ENCODE data around the gene SLC12A1.

Gene SLC12A1

DNA sequence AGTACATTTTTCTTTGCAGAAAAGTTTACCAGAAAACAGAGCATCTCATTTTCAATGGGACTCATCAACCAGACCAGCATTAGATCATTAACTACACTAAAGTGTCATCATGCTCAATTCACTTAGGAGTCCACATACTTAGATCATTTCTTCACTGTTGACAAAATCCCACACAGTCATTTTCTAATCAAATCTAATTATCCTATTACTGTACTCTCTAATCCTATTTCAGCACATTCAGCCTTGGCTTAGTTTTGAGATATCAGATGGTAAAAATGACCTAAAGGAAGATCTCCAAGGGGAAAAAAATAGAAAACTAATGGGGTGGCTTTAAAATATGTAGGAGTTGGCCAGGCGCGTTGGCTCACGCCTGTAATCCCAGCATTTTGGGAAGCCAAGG lies 19.8 kb upstream of the SLC12A1 start:
- Histone ChIP-seq H3K4me3 (ENCODE audit: extremely low read depth, insufficient read depth, low read length, poor library complexity, severe bottlenecking) (no peak overlapping the region), H3K4me1 (ENCODE audit: control insufficient read depth, insufficient read depth, low read length, poor library complexity, severe bottlenecking) (no peaks in the 10 kb centered on the region), H3K36me3 (ENCODE audit: control insufficient read depth, insufficient read depth, low read length) (no peaks in the 10 kb centered on the region), H3K9me3 (ENCODE audit: control insufficient read depth, low read length) (no peaks in the 10 kb centered on the region), H3K27ac (ENCODE audit: low read depth, low read length, severe bottlenecking) (no peak overlapping the region)
- 84 to 100% methylated on average over 3 of the region's 3 CpGs for WGBS, 2 experiments (ENCODE audit: insufficient coverage in 2 of 2)

DNA sequence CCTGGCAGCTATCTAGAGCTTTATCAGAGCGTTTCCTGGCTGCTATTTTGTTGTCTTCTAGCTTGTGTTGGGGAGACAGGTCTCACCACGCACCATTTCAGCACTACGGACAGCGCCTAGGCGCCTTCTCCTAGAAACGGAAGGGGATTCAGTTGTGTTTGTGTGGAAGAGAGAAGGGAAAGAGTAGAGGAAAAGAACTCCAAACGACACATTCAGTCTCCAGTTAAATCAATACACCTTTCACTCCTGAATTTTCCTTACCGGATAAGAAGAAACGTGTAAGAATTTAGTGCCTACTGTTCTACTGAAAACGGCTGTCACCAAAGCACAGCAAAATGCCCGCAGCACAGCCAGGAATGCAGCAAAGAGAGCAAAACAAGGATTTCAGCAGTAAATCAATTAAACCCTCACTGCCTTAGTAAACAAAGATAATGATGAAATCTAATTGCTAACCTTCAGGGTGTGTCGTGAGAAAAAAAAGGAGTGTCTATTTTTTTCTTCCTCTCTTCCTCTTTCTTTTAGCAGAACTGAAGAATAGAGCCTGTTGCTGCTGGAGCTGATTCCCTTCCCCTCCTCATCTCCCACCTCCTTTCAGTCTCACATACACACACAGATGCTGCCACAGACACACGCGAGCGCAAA lies 15.0 kb upstream of the SLC12A1 start:
- WGBS, 2 experiments (ENCODE audit: insufficient coverage in 2 of 2): 0 to 20% methylated on average over 2 to 3 of the region's 15 CpGs
- Histone ChIP-seq H3K36me3 (ENCODE audit: control insufficient read depth, insufficient read depth, low read length) (no peaks in the 10 kb centered on the region), H3K9me3 (ENCODE audit: control insufficient read depth, low read length) (no peaks in the 10 kb centered on the region), H3K27ac (ENCODE audit: low read depth, low read length, severe bottlenecking) (no peak overlapping the region), H3K4me3 (ENCODE audit: extremely low read depth, insufficient read depth, low read length, poor library complexity, severe bottlenecking) (peak overlapping the region; percentile 18), H3K4me1 (ENCODE audit: control insufficient read depth, insufficient read depth, low read length, poor library complexity, severe bottlenecking) (no peaks in the 10 kb centered on the region)

DNA sequence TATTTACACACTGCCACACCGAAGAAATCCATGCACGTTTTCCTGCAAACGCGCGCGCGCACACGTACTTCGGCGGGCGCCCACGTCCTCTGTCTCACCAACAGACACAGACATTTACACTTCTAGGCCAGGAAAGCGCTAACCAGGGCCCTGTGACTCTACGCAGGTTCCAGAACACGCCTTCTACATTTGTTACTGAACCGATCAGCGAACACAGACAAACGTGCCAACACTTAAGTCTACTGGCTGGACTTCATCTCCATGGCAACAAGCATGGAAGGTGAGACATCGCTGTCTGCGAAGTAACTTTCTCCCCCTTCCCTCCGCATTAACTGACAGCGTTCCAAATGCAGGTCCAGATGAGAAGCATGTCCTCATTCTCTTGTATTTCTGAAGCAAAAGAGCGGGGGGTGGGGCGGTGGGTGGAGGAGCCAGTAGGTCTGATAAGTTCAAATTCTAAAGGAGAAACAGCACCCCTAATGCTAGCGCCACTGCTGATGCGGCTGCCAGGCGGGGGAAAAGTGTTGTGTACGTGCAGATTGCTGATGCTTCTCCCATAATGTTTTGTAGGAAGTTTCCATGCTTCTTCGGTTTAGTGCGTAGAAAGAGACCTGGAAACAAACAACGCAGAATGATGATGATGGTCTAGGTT lies 14.4 kb upstream of the SLC12A1 start, which contains the start of gene CTXN2:
Gene CTXN2 (plus strand): TSS at position 92 of the 652 bp plus-strand sequence. CDS start 9,636 bp downstream, outside the sequence.
- Histone ChIP-seq H3K4me3 (ENCODE audit: extremely low read depth, insufficient read depth, low read length, poor library complexity, severe bottlenecking) (peak within 1 kb of the TSS; percentile 18), H3K9me3 (ENCODE audit: control insufficient read depth, low read length) (no peaks in the 10 kb centered on the region), H3K4me1 (ENCODE audit: control insufficient read depth, insufficient read depth, low read length, poor library complexity, severe bottlenecking) (no peaks in the 10 kb centered on the region), H3K27ac (ENCODE audit: low read depth, low read length, severe bottlenecking) (no peak within 1 kb of the TSS), H3K36me3 (ENCODE audit: control insufficient read depth, insufficient read depth, low read length) (no peaks in the 10 kb centered on the region)
- 22 to 23% methylated on average over 26 to 29 of the region's 31 CpGs for WGBS, 2 experiments (ENCODE audit: insufficient coverage in 2 of 2)

DNA sequence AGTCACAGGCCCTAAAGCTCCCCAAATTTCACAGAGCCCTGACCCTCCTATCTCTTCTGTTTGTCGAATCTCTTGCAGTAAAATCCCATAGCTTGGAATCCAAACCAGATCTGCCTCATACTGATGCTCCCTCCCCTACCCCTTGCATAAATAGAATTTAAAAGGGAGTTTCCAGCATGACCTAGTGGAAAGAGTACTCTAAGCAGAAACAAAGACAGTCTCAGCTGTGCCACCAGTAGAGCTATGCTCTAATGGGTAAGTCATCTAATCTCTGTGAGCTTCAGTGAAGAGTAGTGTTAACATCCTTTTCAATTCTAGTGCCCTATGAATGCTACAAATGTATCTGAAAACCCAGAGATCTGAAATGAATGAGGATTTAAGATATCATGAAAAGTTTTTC lies 4.0 kb upstream of the SLC12A1 start:
- Histone ChIP-seq H3K27ac (ENCODE audit: low read depth, low read length, severe bottlenecking) (no peak overlapping the region), H3K36me3 (ENCODE audit: control insufficient read depth, insufficient read depth, low read length) (no peaks in the 10 kb centered on the region), H3K4me3 (ENCODE audit: extremely low read depth, insufficient read depth, low read length, poor library complexity, severe bottlenecking) (no peak overlapping the region), H3K4me1 (ENCODE audit: control insufficient read depth, insufficient read depth, low read length, poor library complexity, severe bottlenecking) (no peaks in the 10 kb centered on the region), H3K9me3 (ENCODE audit: control insufficient read depth, low read length) (no peaks in the 10 kb centered on the region)
- WGBS, 2 experiments (ENCODE audit: insufficient coverage in 2 of 2): 86% methylated on average over 1 of the region's 1 CpG; no CpG with 5 or more reads in 1 of the 2 experiments

DNA sequence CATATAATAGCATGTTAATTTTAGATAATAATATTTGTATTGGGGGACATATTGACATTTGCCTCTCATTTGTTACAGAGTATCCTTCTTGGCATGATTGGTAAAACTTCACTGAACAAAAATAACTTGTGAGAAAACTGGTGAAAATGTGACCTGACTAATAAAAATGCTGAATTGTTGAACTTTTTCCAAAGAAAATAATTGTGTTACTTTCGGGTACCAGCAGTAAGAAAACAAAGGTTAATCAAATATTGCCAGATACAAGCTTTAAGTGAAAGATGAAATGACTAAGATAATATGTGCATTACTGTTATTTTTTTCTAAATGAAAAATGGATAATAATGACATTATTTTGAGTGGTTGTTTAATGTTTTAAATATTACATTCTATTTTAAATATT lies 15.2 kb downstream of the SLC12A1 start:
- Histone ChIP-seq H3K4me1 (ENCODE audit: control insufficient read depth, insufficient read depth, low read length, poor library complexity, severe bottlenecking) (no peaks in the 10 kb centered on the region), H3K36me3 (ENCODE audit: control insufficient read depth, insufficient read depth, low read length) (no peaks in the 10 kb centered on the region), H3K27ac (ENCODE audit: low read depth, low read length, severe bottlenecking) (no peak overlapping the region), H3K9me3 (ENCODE audit: control insufficient read depth, low read length) (no peaks in the 10 kb centered on the region), H3K4me3 (ENCODE audit: extremely low read depth, insufficient read depth, low read length, poor library complexity, severe bottlenecking) (no peak overlapping the region)
- 86% methylated on average over 1 of the region's 1 CpG; no CpG with 5 or more reads in 1 of the 2 experiments for WGBS, 2 experiments (ENCODE audit: insufficient coverage in 2 of 2)

DNA sequence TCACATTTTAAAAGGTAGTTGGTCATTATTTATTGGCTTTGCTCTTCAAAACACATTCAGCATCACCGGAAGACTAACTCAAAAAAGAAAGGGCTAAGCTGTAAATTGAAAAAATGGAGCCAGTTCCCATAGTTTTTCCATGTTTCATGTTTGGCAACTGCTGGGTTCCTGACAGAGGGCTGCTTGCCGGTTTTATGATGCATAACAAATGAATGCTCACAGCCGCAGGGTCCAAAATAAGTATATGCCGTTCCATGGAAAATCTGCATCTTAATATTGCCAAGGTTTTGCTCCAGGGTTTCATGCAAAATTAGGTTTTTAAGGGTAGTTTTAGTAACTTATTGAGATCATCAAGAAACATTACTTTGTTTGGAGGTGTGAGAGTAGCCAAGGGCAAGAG lies 15.8 kb downstream of the SLC12A1 start:
- Histone ChIP-seq H3K36me3 (ENCODE audit: control insufficient read depth, insufficient read depth, low read length) (no peaks in the 10 kb centered on the region), H3K9me3 (ENCODE audit: control insufficient read depth, low read length) (no peaks in the 10 kb centered on the region), H3K4me3 (ENCODE audit: extremely low read depth, insufficient read depth, low read length, poor library complexity, severe bottlenecking) (no peak overlapping the region), H3K4me1 (ENCODE audit: control insufficient read depth, insufficient read depth, low read length, poor library complexity, severe bottlenecking) (no peaks in the 10 kb centered on the region), H3K27ac (ENCODE audit: low read depth, low read length, severe bottlenecking) (no peak overlapping the region)
- WGBS, 2 experiments (ENCODE audit: insufficient coverage in 2 of 2): 87 to 92% methylated on average over 3 of the region's 4 CpGs

DNA sequence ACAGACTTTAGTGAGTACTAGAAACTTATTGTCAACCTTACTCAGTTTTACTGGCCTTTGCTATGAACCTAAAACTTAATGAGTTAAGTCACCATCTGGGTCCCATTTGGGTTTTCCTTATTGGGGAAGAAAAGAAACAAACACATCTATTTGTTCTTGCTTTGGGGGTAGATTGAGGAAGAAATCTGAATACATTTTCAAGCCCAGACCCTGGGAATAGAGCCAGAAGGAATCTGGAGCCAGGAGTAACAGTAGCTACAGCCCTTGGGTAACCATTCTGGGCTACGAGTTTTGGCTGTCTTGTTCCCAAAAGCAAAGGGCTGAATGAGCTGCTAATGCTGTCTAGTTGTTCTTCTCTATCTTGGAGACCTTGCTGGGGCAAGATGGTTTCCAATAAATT lies 16.5 kb downstream of the SLC12A1 start:
- Histone ChIP-seq H3K9me3 (ENCODE audit: control insufficient read depth, low read length) (no peaks in the 10 kb centered on the region), H3K4me1 (ENCODE audit: control insufficient read depth, insufficient read depth, low read length, poor library complexity, severe bottlenecking) (no peaks in the 10 kb centered on the region), H3K27ac (ENCODE audit: low read depth, low read length, severe bottlenecking) (no peak overlapping the region), H3K36me3 (ENCODE audit: control insufficient read depth, insufficient read depth, low read length) (no peaks in the 10 kb centered on the region), H3K4me3 (ENCODE audit: extremely low read depth, insufficient read depth, low read length, poor library complexity, severe bottlenecking) (no peak overlapping the region)
- 71 to 100% methylated on average over 1 of the region's 1 CpG for whole genome bisulfite sequencing, 2 experiments (ENCODE audit: insufficient coverage in 2 of 2)

DNA sequence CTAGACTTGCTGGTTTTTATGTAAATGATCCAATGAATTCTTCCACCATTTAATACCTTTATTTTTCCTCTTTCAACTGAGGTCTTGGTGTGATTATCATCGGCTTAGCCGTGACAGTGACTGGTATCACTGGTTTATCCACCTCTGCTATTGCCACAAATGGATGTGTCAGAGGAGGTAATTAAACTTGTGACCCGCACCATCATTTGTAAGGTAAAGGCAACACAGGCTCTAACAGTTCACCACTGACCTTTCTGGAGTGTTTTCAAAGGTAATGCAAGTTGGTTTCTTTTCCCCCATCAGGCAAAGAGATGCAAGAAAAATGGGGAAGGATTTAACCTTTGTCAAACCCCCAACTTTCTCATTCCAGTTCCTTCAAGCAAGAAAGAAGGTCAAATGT lies 19.7 kb downstream of the SLC12A1 start:
- no peak overlapping the region for H3K27ac ChIP-seq (ENCODE audit: low read depth, low read length, severe bottlenecking)
- WGBS, 2 experiments (ENCODE audit: insufficient coverage in 2 of 2): 89 to 90% methylated on average over 2 to 3 of the region's 3 CpGs
- no peaks in the 10 kb centered on the region for H3K4me1 ChIP-seq (ENCODE audit: control insufficient read depth, insufficient read depth, low read length, poor library complexity, severe bottlenecking)
- H3K36me3 ChIP-seq (ENCODE audit: control insufficient read depth, insufficient read depth, low read length): no peaks in the 10 kb centered on the region
- H3K4me3 ChIP-seq (ENCODE audit: extremely low read depth, insufficient read depth, low read length, poor library complexity, severe bottlenecking): no peak overlapping the region
- no peaks in the 10 kb centered on the region for H3K9me3 ChIP-seq (ENCODE audit: control insufficient read depth, low read length)

DNA sequence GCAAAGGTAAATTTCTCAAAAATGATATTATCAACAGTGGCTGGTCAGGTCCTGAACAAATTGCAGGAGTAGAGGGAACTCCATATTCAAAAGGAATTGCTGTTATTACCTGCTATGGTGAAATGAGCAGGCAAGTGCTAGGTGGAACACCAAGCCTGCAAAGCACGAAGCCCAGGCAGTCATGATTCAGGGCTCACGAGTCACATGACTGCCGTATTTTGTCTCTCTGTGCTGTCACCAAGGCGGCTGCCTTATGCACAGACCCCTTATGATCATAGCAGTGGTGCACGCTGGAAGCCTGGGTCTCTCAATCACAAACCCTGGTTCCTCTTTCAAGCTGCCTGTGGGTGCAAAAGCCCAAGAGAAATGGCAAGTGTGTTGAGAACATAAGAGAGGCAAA lies 24.4 kb downstream of the SLC12A1 start:
- Histone ChIP-seq H3K9me3 (ENCODE audit: control insufficient read depth, low read length) (no peaks in the 10 kb centered on the region), H3K4me1 (ENCODE audit: control insufficient read depth, insufficient read depth, low read length, poor library complexity, severe bottlenecking) (no peaks in the 10 kb centered on the region), H3K27ac (ENCODE audit: low read depth, low read length, severe bottlenecking) (no peak overlapping the region), H3K36me3 (ENCODE audit: control insufficient read depth, insufficient read depth, low read length) (no peaks in the 10 kb centered on the region), H3K4me3 (ENCODE audit: extremely low read depth, insufficient read depth, low read length, poor library complexity, severe bottlenecking) (no peak overlapping the region)
- 84 to 96% methylated on average over 4 to 5 of the region's 5 CpGs for WGBS, 2 experiments (ENCODE audit: insufficient coverage in 2 of 2)

DNA sequence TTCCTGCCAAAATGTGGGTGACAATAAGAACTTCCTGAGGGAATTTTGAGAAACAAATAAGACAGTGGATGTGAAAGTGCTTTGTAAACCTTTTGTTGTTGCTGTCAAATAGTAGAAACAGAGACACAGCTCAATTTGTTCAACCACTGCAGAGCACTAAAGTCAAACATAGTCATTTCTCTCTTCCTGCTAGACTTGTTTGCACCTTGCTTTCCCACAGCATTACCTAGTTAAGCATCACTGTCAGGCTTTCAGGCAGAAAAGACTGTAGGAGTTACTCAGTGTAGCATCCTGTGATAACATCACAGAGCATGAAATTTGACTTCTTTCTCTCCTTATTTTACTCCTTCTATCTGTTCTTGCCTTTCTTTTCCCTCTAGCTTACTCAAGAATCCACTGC lies 27.1 kb downstream of the SLC12A1 start:
- no peak overlapping the region for H3K27ac ChIP-seq (ENCODE audit: low read depth, low read length, severe bottlenecking)
- no peak overlapping the region for H3K4me3 ChIP-seq (ENCODE audit: extremely low read depth, insufficient read depth, low read length, poor library complexity, severe bottlenecking)
- H3K36me3 ChIP-seq (ENCODE audit: control insufficient read depth, insufficient read depth, low read length): no peaks in the 10 kb centered on the region
- H3K9me3 ChIP-seq (ENCODE audit: control insufficient read depth, low read length): no peaks in the 10 kb centered on the region
- H3K4me1 ChIP-seq (ENCODE audit: control insufficient read depth, insufficient read depth, low read length, poor library complexity, severe bottlenecking): no peaks in the 10 kb centered on the region

DNA sequence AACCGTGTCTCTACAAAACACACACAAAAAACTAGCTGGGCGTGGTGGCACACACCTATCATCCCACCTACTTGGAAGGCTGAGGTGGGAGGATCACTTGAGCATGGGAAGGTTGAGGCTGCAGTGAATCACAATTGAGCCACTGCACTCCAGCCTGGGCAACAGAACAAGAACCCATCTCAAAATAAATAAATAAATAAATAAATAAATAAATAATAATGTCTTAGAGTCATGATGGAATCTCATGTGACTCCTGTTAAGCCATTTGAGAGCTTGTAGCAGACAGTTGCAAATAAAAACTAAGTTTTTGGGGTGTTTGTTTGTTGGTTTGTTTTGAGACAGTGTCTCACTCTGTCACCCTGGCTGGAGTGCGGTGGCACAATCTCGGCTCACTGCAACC lies 33.2 kb downstream of the SLC12A1 start:
- Histone ChIP-seq H3K4me1 (ENCODE audit: control insufficient read depth, insufficient read depth, low read length, poor library complexity, severe bottlenecking) (no peaks in the 10 kb centered on the region), H3K36me3 (ENCODE audit: control insufficient read depth, insufficient read depth, low read length) (no peaks in the 10 kb centered on the region), H3K4me3 (ENCODE audit: extremely low read depth, insufficient read depth, low read length, poor library complexity, severe bottlenecking) (no peak overlapping the region), H3K27ac (ENCODE audit: low read depth, low read length, severe bottlenecking) (no peak overlapping the region), H3K9me3 (ENCODE audit: control insufficient read depth, low read length) (no peaks in the 10 kb centered on the region)
- 100% methylated on average over 2 to 3 of the region's 4 CpGs for WGBS, 2 experiments (ENCODE audit: insufficient coverage in 2 of 2)

Measured in mesodermal cell (in vitro differentiated cells).